Activated CD4-positive, alpha-beta T cell treated with anti-CD3 and anti-CD28 coated beads, Interleukin-2, Interleukin-6, amounts not matched to agents 100 ng/mL and 50 ng/mL, durations not matched to agents 16 hours and 8 hours (primary cell): ENCODE data around the gene OTULIN.

Source experiments
- DNase-seq: peaks from one replicate; pipeline ENCODE4 v3.0.0-alpha.2; 2020

Gene OTULIN

GRCh38 chr5:14669415-14669814, 4.9 kb downstream of the OTULIN start:
- DNase-seq, result no peak

- DNase-seq, result peak; percentile 40
Observed at GRCh38 chr5:14669975-14670374, 5.5 kb downstream of the OTULIN start.

- DNase-seq, result peak; percentile 56
Observed at GRCh38 chr5:14671414-14671813, 6.9 kb downstream of the OTULIN start.

- DNase-seq, result no peak
Observed at GRCh38 chr5:14672082-14672481, 7.6 kb downstream of the OTULIN start.

GRCh38 chr5:14672484-14673394, 8.2 kb downstream of the OTULIN start:
- DNase-seq, result no peak

GRCh38 chr5:14673443-14673842, 8.9 kb downstream of the OTULIN start:
- no peak for DNase-seq

- DNase-seq, result no peak
Observed at GRCh38 chr5:14674983-14675854, 10.7 kb downstream of the OTULIN start.

GRCh38 chr5:14675865-14676300, 11.4 kb downstream of the OTULIN start:
- DNase-seq, result peak; percentile 29

GRCh38 chr5:14676320-14676719, 11.8 kb downstream of the OTULIN start:
- DNase-seq, result peak; percentile 56

- DNase-seq, result no peak
Observed at GRCh38 chr5:14678773-14679334, 14.3 kb downstream of the OTULIN start.

GRCh38 chr5:14679595-14679994, 15.1 kb downstream of the OTULIN start:
- DNase-seq, result no peak

- no peak for DNase-seq
Observed at GRCh38 chr5:14681236-14681752, 16.8 kb downstream of the OTULIN start.

- DNase-seq, result no peak
Observed at GRCh38 chr5:14683906-14684455, 19.5 kb downstream of the OTULIN start.

- DNase-seq, result no peak
Observed at GRCh38 chr5:14684757-14685156, 20.2 kb downstream of the OTULIN start.

- DNase-seq, result peak; percentile 69
Observed at GRCh38 chr5:14685757-14686156, 21.2 kb downstream of the OTULIN start.

- no peak for DNase-seq
Observed at GRCh38 chr5:14686517-14686916, 22.0 kb downstream of the OTULIN start.

- no peak for DNase-seq
Observed at GRCh38 chr5:14687023-14687665, 22.6 kb downstream of the OTULIN start.

- no peak for DNase-seq
Observed at GRCh38 chr5:14693070-14693469, 28.6 kb downstream of the OTULIN start.

GRCh38 chr5:14695152-14695551, 30.6 kb downstream of the OTULIN start:
- no peak for DNase-seq

GRCh38 chr5:14696057-14696456, 31.5 kb downstream of the OTULIN start:
- DNase-seq, result no peak

GRCh38 chr5:14696851-14697250, 32.3 kb downstream of the OTULIN start:
- DNase-seq, result no peak

- DNase-seq, result no peak
Observed at GRCh38 chr5:14698495-14698894, 34.0 kb downstream of the OTULIN start.
